WERI-Rb-1 (cell line): ENCODE results near the gene ZFAND2B.

Source experiments
- DNase-seq: peaks from one replicate; pipeline ENCODE4 v3.0.0-alpha.2; 2020
- H3K27ac ChIP-seq: fragments of 250-450 bp; sonication (Bioruptor Pico); 2 replicates; pipeline ENCODE4 v1.5.1; 2020; ENCODE audit warnings: mild to moderate bottlenecking, moderate library complexity
- H3K27me3 ChIP-seq: fragments of 250-450 bp; sonication (Bioruptor Pico); 2 replicates; pipeline ENCODE4 v1.5.1; 2021; ENCODE audit warnings: mild to moderate bottlenecking, low read depth, moderate library complexity; ENCODE audit not compliant: insufficient read depth, severe bottlenecking
- H3K36me3 ChIP-seq: fragments of 250-450 bp; sonication (Bioruptor Pico); 2 replicates; pipeline ENCODE4 v1.5.1; 2020; ENCODE audit warnings: mild to moderate bottlenecking, moderate library complexity
- H3K4me3 ChIP-seq: 2 replicates; pipeline ENCODE4 v1.5.1; 2011; ENCODE audit warnings: low read depth, mild to moderate bottlenecking, control low read depth, low read length
- H3K9me3 ChIP-seq: fragments of 250-450 bp; sonication (Bioruptor Pico); 2 replicates; pipeline ENCODE4 v1.5.1; 2021; ENCODE audit warnings: mild to moderate bottlenecking, moderate library complexity; ENCODE audit not compliant: severe bottlenecking
- CTCF ChIP-seq: IDR thresholded peaks from 2 replicates; pipeline ENCODE4 v1.5.1; 2011; ENCODE audit warnings: low read depth, mild to moderate bottlenecking, control low read depth, inconsistent platforms, low read length

ZFAND2B gene

DNA sequence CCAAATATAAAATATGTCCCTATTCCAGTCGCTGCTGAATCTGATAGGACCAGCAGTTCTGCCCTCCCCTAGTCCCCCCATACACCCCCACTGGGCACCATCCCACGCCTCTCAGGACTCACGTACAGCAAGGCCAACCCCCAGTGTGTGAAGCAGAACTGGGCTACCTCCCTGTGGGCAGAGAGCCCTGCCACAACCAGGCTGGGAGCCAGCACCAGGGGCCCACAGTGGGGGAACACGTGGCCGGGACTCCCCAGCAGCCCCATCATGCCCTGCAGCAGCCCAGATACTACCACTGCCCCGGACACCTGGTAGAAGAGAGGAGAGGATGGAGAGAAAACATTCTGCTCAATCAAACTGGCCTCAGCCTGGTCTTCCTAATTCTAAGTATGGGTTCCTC is 38.1 kb upstream of the ZFAND2B start:
- no peak for TF ChIP-seq CTCF
- Histone ChIP-seq H3K36me3 (peaks cover 8% of the 10 kb centered on the region), H3K4me3 (no peak overlapping the region), H3K27me3 (no peaks in the 10 kb centered on the region), H3K27ac (no peak overlapping the region), H3K9me3 (no peaks in the 10 kb centered on the region)
- no peak for DNase-seq

- H3K27ac ChIP-seq = no peak overlapping the region
- TF ChIP-seq CTCF = no peak
- H3K4me3 ChIP-seq = no peak overlapping the region
- DNase-seq = no peak
- no peaks in the 10 kb centered on the region for H3K9me3 ChIP-seq
- H3K27me3 ChIP-seq = no peaks in the 10 kb centered on the region
- H3K36me3 ChIP-seq = peaks cover 12% of the 10 kb centered on the region
Measured at GRCh38 chr2:219168932-219169331, 37.6 kb upstream of the ZFAND2B start.

DNA sequence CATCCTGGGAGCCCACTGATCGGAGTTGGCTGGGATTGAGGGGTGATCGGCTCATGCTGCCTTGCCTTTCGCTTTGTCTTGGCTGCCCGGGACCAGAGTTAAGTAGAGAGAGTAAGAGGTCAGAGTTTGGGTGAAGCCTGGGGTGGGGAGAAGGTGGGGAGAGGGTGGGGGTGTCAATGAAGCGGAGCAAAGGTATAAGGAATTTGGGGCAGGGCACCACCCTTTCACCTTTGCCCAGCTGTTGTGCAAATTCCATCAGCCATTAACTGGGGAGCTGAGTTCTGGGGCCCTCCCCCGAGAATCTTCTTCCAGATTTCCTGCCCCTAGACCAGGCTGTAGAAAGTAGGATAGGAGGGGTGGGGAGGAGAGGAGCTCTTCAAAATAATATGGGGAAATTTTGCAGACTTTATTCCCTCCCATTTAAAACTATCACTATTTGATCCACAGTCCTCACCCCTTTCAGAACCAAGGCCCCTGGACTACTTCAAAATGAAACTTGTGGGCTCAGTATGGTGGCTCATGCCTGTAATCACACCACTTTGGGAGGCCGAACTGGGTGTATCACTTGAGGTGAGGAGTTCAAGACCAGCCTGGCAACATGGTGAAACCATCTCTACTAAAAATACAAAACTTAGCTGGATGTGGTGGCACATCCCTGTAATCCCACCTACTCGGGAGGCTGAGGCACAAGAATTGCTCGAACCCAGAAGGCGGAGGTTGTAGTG is 36.5 kb upstream of the ZFAND2B start, which contains the start of gene SLC23A3:
Gene SLC23A3, minus strand, starts transcription at position 100 of the 725 bp plus-strand sequence. Its CDS starts 45 bp downstream, at position 55.
- Histone ChIP-seq H3K4me3 (no peak within 1 kb of the TSS), H3K27ac (no peak within 1 kb of the TSS), H3K36me3 (peaks cover 23% of the 10 kb centered on the region), H3K27me3 (no peaks in the 10 kb centered on the region), H3K9me3 (no peaks in the 10 kb centered on the region)
- no peak for DNase-seq
- no peak for TF ChIP-seq CTCF

GRCh38 chr2:219171231-219171651 is 35.3 kb upstream of the ZFAND2B start:
- no peak overlapping the region for H3K27ac ChIP-seq
- peak; percentile 47 for DNase-seq
- TF ChIP-seq CTCF = peak; percentile 65
- H3K9me3 ChIP-seq = no peaks in the 10 kb centered on the region
- peaks cover 24% of the 10 kb centered on the region for H3K36me3 ChIP-seq
- H3K4me3 ChIP-seq = no peak overlapping the region
- H3K27me3 ChIP-seq = no peaks in the 10 kb centered on the region

DNA sequence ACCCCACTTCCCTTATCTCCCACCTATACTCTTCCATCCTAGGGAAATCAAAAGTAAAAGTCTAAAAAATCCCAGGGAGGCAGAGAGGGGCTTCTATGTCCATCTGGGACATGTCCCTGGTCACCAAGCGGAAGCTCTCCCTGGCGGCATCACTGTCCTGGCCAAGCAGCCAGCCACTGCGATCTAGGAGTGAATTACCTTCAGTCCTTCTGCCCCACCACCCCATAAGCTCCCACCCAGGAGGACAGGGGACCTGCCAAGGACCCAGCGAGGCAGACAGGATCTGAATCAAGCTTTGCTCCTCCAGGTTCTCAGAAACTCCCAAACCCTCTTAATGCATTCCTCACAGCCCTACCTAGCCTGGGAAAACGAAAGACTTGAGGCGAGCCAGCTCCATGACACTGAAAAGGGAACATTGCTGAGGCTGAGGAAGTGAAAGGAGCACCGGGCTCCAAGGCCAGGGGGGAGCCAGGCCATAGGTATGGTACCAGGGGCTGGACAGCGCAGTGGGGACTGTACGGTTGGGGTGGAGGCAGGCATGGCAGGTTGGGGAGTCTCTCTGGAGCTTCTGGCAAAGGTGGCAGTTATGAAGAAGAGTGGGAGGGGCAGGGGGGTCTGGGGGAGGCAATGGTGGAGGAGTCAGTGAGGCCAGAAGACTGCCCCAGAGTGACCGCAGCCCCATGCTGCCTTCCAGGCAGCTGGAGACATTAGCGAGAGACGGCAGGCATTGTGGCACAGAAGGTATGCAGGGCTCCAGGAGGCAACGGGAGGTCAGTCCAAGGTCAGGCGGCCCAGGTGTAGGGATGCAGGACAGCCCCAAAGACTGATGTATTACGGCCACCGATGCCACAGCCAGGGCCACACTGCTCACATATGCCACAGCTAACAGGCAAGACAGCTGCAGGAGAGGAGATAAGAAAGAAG is 34.1 kb upstream of the ZFAND2B start:
- Histone ChIP-seq H3K9me3 (no peaks in the 10 kb centered on the region), H3K27me3 (no peaks in the 10 kb centered on the region), H3K36me3 (peaks cover 24% of the 10 kb centered on the region), H3K27ac (no peak overlapping the region), H3K4me3 (no peak overlapping the region)
- TF ChIP-seq CTCF = no peak
- no peak for DNase-seq
